Cardiac fibroblast (primary cell): Measurements from ENCODE around the gene RHOJ.
A peak's percentile ranks its signal among the peaks of the same experiment; 100 is the strongest.
"Not testable (repeated sequence)": the region's sequence is repeated elsewhere in the genome, so short reads cannot be mapped to it uniquely, and the experiment has no call there.

Experiments
- DNase-seq, 2 donors: peaks; one replicate each; pipeline versions ENCODE4 v3.0.0 to v3.0.0-alpha.2; 2010; ENCODE audit warnings: low read depth in 2 of 2
- H3K4me3 ChIP-seq, 2 donors: replicated peaks in 1 of 2; 1 replicate in 1 of 2; 2 replicates in 1 of 2; pipeline ENCODE4 v1.5.1; 2011; ENCODE audit warnings: low read depth in 2 of 2, low read length in 2 of 2, mild to moderate bottlenecking in 2 of 2, moderate library complexity in 1 of 2
- CTCF ChIP-seq: IDR thresholded peaks from one replicate; pipeline ENCODE4 v1.5.1; 2011; ENCODE audit warnings: low read depth, mild to moderate bottlenecking, low read length, inconsistent platforms

RHOJ gene

GRCh38 chr14:63300854-63301253, 96.6 kb downstream of the RHOJ start:
- no peak overlapping the region for H3K4me3 ChIP-seq
- TF ChIP-seq CTCF = no peak
- no peak for DNase-seq

- DNase-seq = no peak
- TF ChIP-seq CTCF = no peak
- H3K4me3 ChIP-seq = no peak overlapping the region
Observed at GRCh38 chr14:63301891-63302534, 97.8 kb downstream of the RHOJ start.

- H3K4me3 ChIP-seq, DNase-seq: not testable (repeated sequence)
Observed at GRCh38 chr14:63304429-63304828, 100.2 kb downstream of the RHOJ start.

- TF ChIP-seq CTCF = peak; percentile 59
- peak; percentile 28 to 35 for DNase-seq
- H3K4me3 ChIP-seq = no peak overlapping the region
Observed at GRCh38 chr14:63308723-63309317, 104.6 kb downstream of the RHOJ start.

- TF ChIP-seq CTCF = no peak
- no peak within 1 kb of the TSS for H3K4me3 ChIP-seq
- no peak for DNase-seq
Observed at GRCh38 chr14:63318835-63319234, 114.6 kb downstream of the RHOJ start, which contains the start of gene GPHB5. TSS of gene GPHB5 (minus strand) at chr14:63318935. CDS start at chr14:63317849, 1,086 bp downstream.

- no peak overlapping the region for H3K4me3 ChIP-seq
- no peak for TF ChIP-seq CTCF
- no peak for DNase-seq
Observed at GRCh38 chr14:63322472-63322871, 118.2 kb downstream of the RHOJ start.

GRCh38 chr14:63322897-63323573, 118.8 kb downstream of the RHOJ start:
- no peak for TF ChIP-seq CTCF
- H3K4me3 ChIP-seq = no peak overlapping the region
- peak in 1 of 2 donors; percentile 29 for DNase-seq
